ENCODE measurements around the gene DDX41. TPM values are rescaled to one million over a fixed set of nuclear protein-coding genes. Genes with fewer than 3 reads are reported as not detected.

Gene DDX41
- total RNA-seq, 1 donor from 2014 or later: 117 TPM

GRCh38 chr5:177478711-177479646 is 37.8 kb downstream of the DDX41 start:
- no peak for TF ChIP-seq CTCF (IDR thresholded peaks at IDR 0.05)
- DNase-seq (ENCODE audit: low spot score in 2 of 2): peak in 1 of 2 donors; percentile 92
- Histone ChIP-seq H3K36me3 (peaks cover 13 to 24% of the 10 kb centered on the region in 2 donors), H3K4me1 (peaks cover 22 to 80% of the 10 kb centered on the region in 2 donors), H3K9me3 (no peaks in the 10 kb centered on the region), H3K27ac (peak overlapping the region; percentile 91), H3K27me3 (no peaks in the 10 kb centered on the region), H3K4me3 (peak overlapping the region in 1 of 2 donors; percentile 1)
- intact Hi-C loops (cut with DNase I): loop anchor here (1.0 kb wide), 1 partner anchor 15 kb away; no protein-coding TSS in a partner anchor

GRCh38 chr5:177477701-177478477 is 38.9 kb downstream of the DDX41 start:
- H3K4me3 ChIP-seq: no peak overlapping the region
- no peaks in the 10 kb centered on the region for H3K27me3 ChIP-seq
- H3K9me3 ChIP-seq: no peaks in the 10 kb centered on the region
- peak overlapping the region; percentile 91 for H3K27ac ChIP-seq
- no peak for DNase-seq (ENCODE audit: low spot score in 2 of 2)
- intact Hi-C loops (cut with DNase I): no loop called here
- TF ChIP-seq CTCF (IDR thresholded peaks at IDR 0.05): no peak
- H3K4me1 ChIP-seq: peaks cover 22 to 74% of the 10 kb centered on the region in 2 donors
- peaks cover 8 to 13% of the 10 kb centered on the region in 2 donors for H3K36me3 ChIP-seq

GRCh38 chr5:177476531-177477233 is 40.1 kb downstream of the DDX41 start:
- H3K4me1 ChIP-seq: peaks cover 28 to 79% of the 10 kb centered on the region in 2 donors
- DNase-seq (ENCODE audit: low spot score in 2 of 2): peak; percentile 56 to 95
- H3K36me3 ChIP-seq: peaks cover under 1 to 8% of the 10 kb centered on the region in 2 donors
- intact Hi-C loops (cut with DNase I): no loop called here
- no peaks in the 10 kb centered on the region for H3K27me3 ChIP-seq
- H3K27ac ChIP-seq: peak overlapping the region; percentile 91
- H3K4me3 ChIP-seq: no peak overlapping the region
- H3K9me3 ChIP-seq: no peaks in the 10 kb centered on the region
- no peak for TF ChIP-seq CTCF (IDR thresholded peaks at IDR 0.05)

GRCh38 chr5:177475563-177476427 is 41.0 kb downstream of the DDX41 start:
- no peak for DNase-seq (ENCODE audit: low spot score in 2 of 2)
- no peak overlapping the region for H3K4me3 ChIP-seq
- peak overlapping the region; percentile 91 for H3K27ac ChIP-seq
- intact Hi-C loops (cut with DNase I): no loop called here
- no peak for TF ChIP-seq CTCF (IDR thresholded peaks at IDR 0.05)
- peaks cover 27 to 79% of the 10 kb centered on the region in 2 donors for H3K4me1 ChIP-seq
- no peaks in the 10 kb centered on the region for H3K36me3 ChIP-seq
- no peaks in the 10 kb centered on the region for H3K27me3 ChIP-seq
- no peaks in the 10 kb centered on the region for H3K9me3 ChIP-seq
